ENCODE data around the gene PADI4. TPM values are rescaled to one million over a fixed set of nuclear protein-coding genes. Genes with fewer than 3 reads are reported as not detected.

Gene PADI4
- total and polyA plus RNA-seq, 2 of the 4 experiments (the other 2 are of a cell fraction) = not detected

DNA sequence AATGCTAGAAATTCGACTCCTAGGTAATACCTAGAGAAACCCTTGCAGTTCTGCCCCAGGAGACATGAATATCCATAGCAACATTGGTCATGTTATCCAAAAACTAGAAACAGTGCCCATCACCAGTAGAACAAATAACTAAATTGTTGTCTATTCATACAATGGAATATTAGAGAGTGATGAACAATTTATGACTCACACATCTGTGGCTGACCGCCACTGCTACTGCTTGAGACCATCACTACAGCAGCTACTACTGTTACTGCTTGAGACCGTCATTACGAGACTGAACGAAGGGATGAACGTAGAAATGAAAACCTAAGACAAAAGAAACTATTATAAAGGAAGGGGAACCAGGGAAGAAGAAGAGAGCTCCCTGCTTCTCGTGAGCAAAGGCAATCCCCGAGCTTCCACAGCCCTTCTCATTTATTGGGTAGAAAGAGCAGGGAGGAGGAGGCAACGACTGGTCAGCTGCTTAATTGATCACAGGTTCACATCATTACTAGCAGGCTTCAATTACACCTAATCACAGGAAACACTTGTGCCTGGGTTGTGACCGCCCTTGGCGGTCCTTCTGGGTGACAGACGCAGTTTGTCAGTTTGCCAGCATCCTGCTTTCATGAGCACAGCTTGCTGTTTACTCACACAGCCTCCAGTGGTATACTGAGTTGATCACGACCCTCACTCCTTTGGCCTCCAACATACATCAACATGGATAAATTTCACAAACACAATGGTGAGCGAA is 14.1 kb upstream of the PADI4 start:
- Histone ChIP-seq H2BK20ac (ENCODE audit: low read depth, low read length) (no peak overlapping the region), H3K14ac (replicated peaks; ENCODE audit: low read depth, low read length) (no peak overlapping the region), H3K23ac (ENCODE audit: low read depth, low read length) (no peak overlapping the region), H4K5ac (ENCODE audit: low read depth, low read length) (no peak overlapping the region), H2AK5ac (ENCODE audit: low read depth, low read length) (no peak overlapping the region), H3K9me1 (ENCODE audit: insufficient read depth, low read length) (no peaks in the 10 kb centered on the region), H2AFZ (replicated peaks; ENCODE audit: low read length, poor library complexity) (no peak overlapping the region), H3K9me3 (ENCODE audit: control insufficient read depth, insufficient read depth, low read length) (no peaks in the 10 kb centered on the region), H2AK9ac (replicated peaks; ENCODE audit: low read depth, low read length, poor library complexity) (no peak overlapping the region), H3K56ac (ENCODE audit: extremely low read depth, insufficient read depth, low read length) (no peak overlapping the region), H2BK120ac (ENCODE audit: low read depth, low read length) (no peak overlapping the region), H2BK5ac (ENCODE audit: low read depth, low read length, poor library complexity, severe bottlenecking) (no peak overlapping the region), H3K27ac (ENCODE audit: insufficient read depth, low read length) (no peak overlapping the region), H2BK15ac (ENCODE audit: low read depth, low read length) (no peak overlapping the region), H4K20me1 (ENCODE audit: insufficient read depth, low read length) (no peaks in the 10 kb centered on the region), H3K27me3 (ENCODE audit: control insufficient read depth, insufficient read depth, low read length) (peaks cover 15% of the 10 kb centered on the region), H3K79me1 (ENCODE audit: low read depth in 1 of 2, low read length in 2 of 2) (no peaks in the 10 kb centered on the region), H4K91ac (ENCODE audit: insufficient read depth, low read depth, low read length) (no peak overlapping the region), H3K9ac (ENCODE audit: low read depth, low read length) (no peak overlapping the region), H3K4me3 (ENCODE audit: insufficient read depth, low read depth, low read length) (no peak overlapping the region), H3K4ac (ENCODE audit: low read depth, low read length) (no peak overlapping the region), H3K4me2 (ENCODE audit: low read depth, low read length) (no peak overlapping the region), H4K8ac (ENCODE audit: low read depth in 2 of 2, low read length in 2 of 2) (no peak overlapping the region), H3K4me1 (ENCODE audit: control insufficient read depth, insufficient read depth, low read length) (no peaks in the 10 kb centered on the region), H3K18ac (ENCODE audit: low read depth, low read length) (no peak overlapping the region), H3K36me3 (ENCODE audit: control insufficient read depth, insufficient read depth, low read length) (no peaks in the 10 kb centered on the region)
- in situ Hi-C loops (cut with MboI; ENCODE audit: low sequenced_read_pairs) = no loop called here
- dilution Hi-C loops (cut with HindIII; ENCODE audit: low sequenced_read_pairs, unreplicated experiment) = no loop called here
- ChIA-PET CTCF (no interaction called here), POLR2A (ENCODE audit: unreplicated experiment) (no interaction called here)
- TF ChIP-seq MAFK (IDR thresholded peaks at IDR 0.05; ENCODE audit: low read depth, low read length) = no peak
- TF ChIP-seq FOS (IDR thresholded peaks at IDR 0.05; ENCODE audit: low read depth, low read length) = no peak
- 7% methylated on average over 3 of the region's 14 CpGs; no CpG with 5 or more reads in 1 of the 2 experiments for WGBS, 2 experiments (ENCODE audit: extremely low coverage in 2 of 2, insufficient read length in 1 of 2)
- DNase-seq (no peak), ATAC-seq (ENCODE audit: low read depth) (no peak)
- no TSS peak for BruUV-seq (replicated peaks)
- intact Hi-C loops (cut with micrococcal nuclease) = no loop called here

Data from IMR-90 (cell line).